Neural cell (in vitro differentiated cells): ENCODE measurements around the gene FADD. TPM values are rescaled to one million over a fixed set of nuclear protein-coding genes. Genes with fewer than 3 reads are reported as not detected.

ENCODE experiments used
- H2AFZ ChIP-seq: fragments of 200-600, 300-800 bp; sonication (generic), shearing (Covaris generic); 2 replicates; pipeline ENCODE4 v1.6.0; 2014; ENCODE audit warnings: low read depth, mild to moderate bottlenecking, antibody characterized with exemption, low read length, moderate library complexity
- H3F3A ChIP-seq: fragments of 200-600 bp; shearing (Covaris generic); 2 replicates; pipeline ENCODE4 v1.6.1; 2016; ENCODE audit warnings: mild to moderate bottlenecking, moderate library complexity, mixed read lengths, antibody characterized with exemption, low read length; ENCODE audit not compliant: insufficient read depth, poor library complexity, severe bottlenecking
- H3K27ac ChIP-seq: fragments of 200-600, 300-800 bp; sonication (generic), shearing (Covaris generic); 2 replicates; pipeline ENCODE4 v1.5.1; 2014; ENCODE audit warnings: mild to moderate bottlenecking, low read length, moderate library complexity
- H3K27me3 ChIP-seq: fragments of 300-800, 200-600 bp; sonication (generic), shearing (Covaris generic); 2 replicates; pipeline ENCODE4 v1.6.0; 2014; ENCODE audit warnings: mild to moderate bottlenecking, low read depth, low read length, moderate library complexity; ENCODE audit not compliant: insufficient read depth
- H3K36me3 ChIP-seq: fragments of 300-800, 200-600 bp; sonication (generic), shearing (Covaris generic); 2 replicates; pipeline ENCODE4 v1.5.1; 2014; ENCODE audit warnings: mild to moderate bottlenecking, antibody characterized with exemption, low read length, moderate library complexity; ENCODE audit not compliant: insufficient read depth
- H3K4me2 ChIP-seq: fragments of 300-800, 200-600 bp; sonication (generic), shearing (Covaris generic); 2 replicates; pipeline ENCODE4 v1.6.0; 2014; ENCODE audit warnings: mild to moderate bottlenecking, low read length
- H3K4me3 ChIP-seq: fragments of 300-800, 200-600 bp; sonication (generic), shearing (Covaris generic); 2 replicates; pipeline ENCODE4 v1.5.1; 2014; ENCODE audit warnings: mild to moderate bottlenecking, low read length, moderate library complexity
- H3K79me2 ChIP-seq: fragments of 200-600 bp; shearing (Covaris generic); replicated peaks from 2 replicates; pipeline ENCODE4 v1.6.0; 2014; ENCODE audit warnings: mild to moderate bottlenecking, low read length, moderate library complexity; ENCODE audit not compliant: insufficient read depth
- H3K9ac ChIP-seq: fragments of 300-800, 200-600 bp; sonication (generic), shearing (Covaris generic); 2 replicates; pipeline ENCODE4 v1.6.1; 2016; ENCODE audit warnings: mild to moderate bottlenecking, low read length, mixed read lengths
- H3K9me2 ChIP-seq: fragments of 200-600 bp; shearing (Covaris generic); 2 replicates; pipeline ENCODE4 v1.6.1; 2016; ENCODE audit warnings: mild to moderate bottlenecking, low read length, mixed read lengths; ENCODE audit not compliant: insufficient read depth
- H3K9me3 ChIP-seq: fragments of 200-600, 300-800 bp; sonication (generic), shearing (Covaris generic); 2 replicates; pipeline ENCODE4 v1.6.1; 2016; ENCODE audit warnings: mild to moderate bottlenecking, mixed run types, low read length, moderate library complexity, mixed read lengths
- H4K20me1 ChIP-seq: fragments of 200-600 bp; shearing (Covaris generic); 2 replicates; pipeline ENCODE4 v1.6.1; 2016; ENCODE audit warnings: mild to moderate bottlenecking, mixed run types; ENCODE audit not compliant: insufficient read depth
- CTCF ChIP-seq: fragments of 450-650 bp; IDR thresholded peaks from 2 replicates; pipeline ENCODE4 v1.5.1; 2014; ENCODE audit warnings: antibody characterized with exemption, mild to moderate bottlenecking, moderate library complexity; ENCODE audit not compliant: poor library complexity, severe bottlenecking
- EP300 ChIP-seq: fragments of 450-650 bp; conservative IDR thresholded peaks from 2 replicates; pipeline ENCODE4 v1.6.1; 2014; ENCODE audit warnings: antibody characterized with exemption, mild to moderate bottlenecking, moderate library complexity; ENCODE audit not compliant: poor library complexity, severe bottlenecking
- EZH2 ChIP-seq: fragments of 200-600, 300-800 bp; shearing (Covaris generic), sonication (generic); IDR thresholded peaks from 2 replicates; pipeline ENCODE4 v1.6.1; 2014; ENCODE audit warnings: antibody characterized with exemption, low read length, borderline replicate concordance, mild to moderate bottlenecking; ENCODE audit not compliant: insufficient read depth, poor library complexity, severe bottlenecking
- MXI1 ChIP-seq: fragments of 450-650 bp; conservative IDR thresholded peaks from 2 replicates; pipeline ENCODE4 v1.6.1; 2014; ENCODE audit warnings: antibody characterized with exemption, mild to moderate bottlenecking; ENCODE audit not compliant: poor library complexity, severe bottlenecking
- POLR2AphosphoS5 ChIP-seq: IDR thresholded peaks from 2 replicates; pipeline ENCODE4 v1.6.1; 2012
- RAD21 ChIP-seq: fragments of 450-650 bp; conservative IDR thresholded peaks from 2 replicates; pipeline ENCODE4 v1.6.1; 2014; ENCODE audit warnings: antibody characterized with exemption, mild to moderate bottlenecking, moderate library complexity
- REST ChIP-seq: IDR thresholded peaks from 2 replicates; pipeline ENCODE4 v1.6.1; 2012; ENCODE audit warnings: borderline replicate concordance
- SMC3 ChIP-seq: fragments of 450-650 bp; conservative IDR thresholded peaks from 2 replicates; pipeline ENCODE4 v1.6.1; 2014; ENCODE audit warnings: antibody characterized with exemption, mild to moderate bottlenecking, moderate library complexity; ENCODE audit not compliant: poor library complexity
- TAF1 ChIP-seq: IDR thresholded peaks from 2 replicates; pipeline ENCODE4 v1.6.1; 2012; ENCODE audit warnings: low read depth
- polyA plus RNA-seq: library from polyadenylated mRNA; depleted of rRNA; stranded (reverse); fragments of >200 nt; gene quantifications from 2 replicates; pipeline ENCODE4 v1.2.3, GENCODE V29; 2014

The FADD gene
- polyA plus RNA-seq, 1 donor from 2014 or later, result 23.1 TPM

DNA sequence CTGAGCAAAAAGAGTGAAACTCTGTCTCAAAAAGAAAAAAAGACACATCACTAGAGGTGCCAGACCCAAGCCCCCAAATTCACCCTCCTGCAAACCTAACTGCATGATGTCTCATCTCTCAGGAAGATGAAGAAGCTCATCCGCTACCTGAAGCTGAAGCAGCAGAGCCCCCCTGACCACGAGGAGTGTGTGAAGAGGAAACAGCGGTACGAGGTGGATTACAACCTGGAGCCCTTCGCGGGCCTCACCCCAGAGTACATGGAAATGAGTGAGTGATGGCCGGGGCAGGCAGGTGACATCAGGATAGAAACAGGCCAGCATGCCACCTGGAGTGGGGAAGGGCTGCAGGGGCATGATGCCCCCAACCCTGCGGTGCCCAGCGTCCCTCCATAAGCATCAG, 36.0 kb upstream of the FADD start:
- no peak for TF ChIP-seq EZH2
- TF ChIP-seq EP300, result no peak
- no peak for TF ChIP-seq MXI1
- no peak for TF ChIP-seq CTCF
- TF ChIP-seq TAF1, result no peak
- no peak for TF ChIP-seq SMC3
- TF ChIP-seq RAD21, result no peak
- TF ChIP-seq POLR2AphosphoS5, result no peak
- TF ChIP-seq REST, result no peak
- Histone ChIP-seq H3K4me2 (no peak overlapping the region), H3F3A (no peaks in the 10 kb centered on the region), H3K36me3 (no peaks in the 10 kb centered on the region), H3K27me3 (no peaks in the 10 kb centered on the region), H3K4me3 (no peak overlapping the region), H3K9me3 (no peaks in the 10 kb centered on the region), H3K9me2 (no peaks in the 10 kb centered on the region), H3K9ac (no peak overlapping the region), H2AFZ (no peak overlapping the region), H3K27ac (no peak overlapping the region), H4K20me1 (no peaks in the 10 kb centered on the region), H3K79me2 (no peaks in the 10 kb centered on the region)

- Histone ChIP-seq H3K9me3 (no peaks in the 10 kb centered on the region), H3K27me3 (no peaks in the 10 kb centered on the region), H3K27ac (no peak overlapping the region), H3K9me2 (no peaks in the 10 kb centered on the region), H3K79me2 (no peaks in the 10 kb centered on the region), H3K9ac (no peak overlapping the region), H3F3A (no peaks in the 10 kb centered on the region), H3K4me3 (no peak overlapping the region), H2AFZ (no peak overlapping the region), H3K4me2 (no peak overlapping the region), H3K36me3 (no peaks in the 10 kb centered on the region), H4K20me1 (no peaks in the 10 kb centered on the region)
- TF ChIP-seq EZH2 (no peak), SMC3 (no peak), CTCF (no peak), MXI1 (no peak), REST (no peak), TAF1 (no peak), POLR2AphosphoS5 (no peak), EP300 (no peak), RAD21 (no peak)
Measured at GRCh38 chr11:70167723-70168404, 35.2 kb upstream of the FADD start.
